HFFc6 (cell line): Measurements from ENCODE around the gene RARRES2. TPM values are rescaled to one million over a fixed set of nuclear protein-coding genes. Genes with fewer than 3 reads are reported as not detected.
A peak's percentile ranks its signal among the peaks of the same experiment; 100 is the strongest.
"Not testable (repeated sequence)": the region's sequence is repeated elsewhere in the genome, so short reads cannot be mapped to it uniquely, and the experiment has no call there.

Experiments used
- DNase-seq: peaks from one replicate; pipeline ENCODE4 v3.0.0-alpha.2; 2018
- H3K27ac Mint-ChIP-seq: 2 replicates; pipeline ENCODE4 v1.8.0; 2020; ENCODE audit warnings: mild to moderate bottlenecking, mixed read lengths
- H3K27me3 Mint-ChIP-seq: 2 replicates; pipeline ENCODE4 v1.8.0; 2021; ENCODE audit warnings: mild to moderate bottlenecking, moderate library complexity, mixed read lengths; ENCODE audit not compliant: insufficient read depth
- H3K36me3 Mint-ChIP-seq: 2 replicates; pipeline ENCODE4 v1.8.0; 2021; ENCODE audit warnings: low read depth, mixed read lengths
- H3K4me1 Mint-ChIP-seq: 2 replicates; pipeline ENCODE4 v1.8.0; 2020; ENCODE audit warnings: low read depth, mixed read lengths
- H3K4me3 Mint-ChIP-seq: 2 replicates; pipeline ENCODE4 v1.8.0; 2020; ENCODE audit warnings: mild to moderate bottlenecking, moderate library complexity, mixed read lengths
- H3K9me3 Mint-ChIP-seq: 2 replicates; pipeline ENCODE4 v1.8.0; 2020; ENCODE audit warnings: mild to moderate bottlenecking, mixed read lengths
- total RNA-seq, 6 experiments: library from RNA; stranded (reverse); fragmentation: NEBNext Ultra II Directional; extraction: Animal tissue kit (Norgen Biotek cat#: 25700); gene quantifications; 2 replicates in 1 of 6; 3 replicates in 5 of 6; pipeline ENCODE4 v1.2.3, GENCODE V29; 2021
- TF ChIP-seq, protein P1 (sequence below): fragments of 200-600 bp; sonication (generic); IDR thresholded peaks from 2 replicates; pipeline ENCODE4 v1.5.0; 2021; ENCODE audit warnings: antibody characterized with exemption, mild to moderate bottlenecking

Gene RARRES2
- total RNA-seq, 6 experiments from 2014 or later: 0.28 to 0.39 TPM; not detected in 4

DNA sequence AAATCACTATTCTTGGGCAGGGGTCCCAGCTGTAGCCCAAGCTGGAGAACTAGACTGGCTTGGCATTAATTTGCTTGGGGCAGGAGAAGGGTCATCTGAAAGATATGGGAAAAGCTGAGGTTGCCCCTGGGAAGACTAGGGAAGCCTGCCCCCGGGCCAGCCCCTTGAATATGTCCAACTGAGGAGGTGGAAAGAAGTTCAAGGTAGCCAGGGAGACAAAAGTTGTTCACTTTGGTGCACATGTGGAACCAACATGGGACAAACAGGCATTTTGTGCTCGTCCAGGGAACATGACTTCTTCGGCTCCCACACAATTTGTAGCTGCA is 19.7 kb downstream of the RARRES2 start:
- TF ChIP-seq, protein P1, sequence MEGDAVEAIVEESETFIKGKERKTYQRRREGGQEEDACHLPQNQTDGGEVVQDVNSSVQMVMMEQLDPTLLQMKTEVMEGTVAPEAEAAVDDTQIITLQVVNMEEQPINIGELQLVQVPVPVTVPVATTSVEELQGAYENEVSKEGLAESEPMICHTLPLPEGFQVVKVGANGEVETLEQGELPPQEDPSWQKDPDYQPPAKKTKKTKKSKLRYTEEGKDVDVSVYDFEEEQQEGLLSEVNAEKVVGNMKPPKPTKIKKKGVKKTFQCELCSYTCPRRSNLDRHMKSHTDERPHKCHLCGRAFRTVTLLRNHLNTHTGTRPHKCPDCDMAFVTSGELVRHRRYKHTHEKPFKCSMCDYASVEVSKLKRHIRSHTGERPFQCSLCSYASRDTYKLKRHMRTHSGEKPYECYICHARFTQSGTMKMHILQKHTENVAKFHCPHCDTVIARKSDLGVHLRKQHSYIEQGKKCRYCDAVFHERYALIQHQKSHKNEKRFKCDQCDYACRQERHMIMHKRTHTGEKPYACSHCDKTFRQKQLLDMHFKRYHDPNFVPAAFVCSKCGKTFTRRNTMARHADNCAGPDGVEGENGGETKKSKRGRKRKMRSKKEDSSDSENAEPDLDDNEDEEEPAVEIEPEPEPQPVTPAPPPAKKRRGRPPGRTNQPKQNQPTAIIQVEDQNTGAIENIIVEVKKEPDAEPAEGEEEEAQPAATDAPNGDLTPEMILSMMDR: no peak
- peaks cover 9% of the 10 kb centered on the region; the same call in 1 of the 2 replicates for H3K27me3 Mint-ChIP-seq
- H3K4me3 Mint-ChIP-seq: no peak overlapping the region
- no peak for DNase-seq
- no peak overlapping the region for H3K27ac Mint-ChIP-seq
- peaks cover 20% of the 10 kb centered on the region; the same call in 1 of the 2 replicates for H3K4me1 Mint-ChIP-seq
- H3K9me3 Mint-ChIP-seq: no peaks in the 10 kb centered on the region
- no peaks in the 10 kb centered on the region for H3K36me3 Mint-ChIP-seq

- peak; percentile 30 for DNase-seq
- no peaks in the 10 kb centered on the region for H3K36me3 Mint-ChIP-seq
- peaks cover 15% of the 10 kb centered on the region; the same call in 1 of the 2 replicates for H3K4me1 Mint-ChIP-seq
Measured at GRCh38 chr7:150317748-150318444, 23.5 kb downstream of the RARRES2 start.

DNA sequence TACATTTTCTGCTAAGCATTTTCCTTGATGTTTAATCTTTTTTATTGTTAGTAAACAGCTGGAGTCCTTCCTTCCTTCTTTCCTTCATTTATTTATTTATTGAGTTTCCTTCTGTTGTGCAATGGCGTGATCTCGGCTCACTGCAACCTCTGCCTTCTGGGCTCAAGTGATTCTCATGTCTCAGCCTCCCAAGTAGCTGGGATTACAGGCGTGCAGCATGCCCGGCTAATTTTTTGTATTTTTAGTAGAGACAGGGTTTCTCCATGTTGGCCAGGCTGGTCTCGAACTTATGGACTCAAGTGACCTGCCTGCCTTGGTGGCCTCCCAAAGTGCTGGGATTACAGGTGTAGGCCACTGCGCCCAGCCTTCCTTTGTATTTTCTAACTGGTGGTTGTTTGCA is 24.4 kb downstream of the RARRES2 start:
- not testable (repeated sequence) for H3K36me3 Mint-ChIP-seq, H3K27me3 Mint-ChIP-seq, H3K9me3 Mint-ChIP-seq, H3K27ac Mint-ChIP-seq, H3K4me3 Mint-ChIP-seq, DNase-seq
- peaks cover 15% of the 10 kb centered on the region; the same call in 1 of the 2 replicates for H3K4me1 Mint-ChIP-seq

More at GRCh38 chr7:150317748-150318444, 23.5 kb downstream of the RARRES2 start:
- Mint-ChIP-seq H3K27ac (no peak overlapping the region), H3K9me3 (no peaks in the 10 kb centered on the region), H3K4me3 (peak overlapping the region; percentile 35; the same call in 1 of the 2 replicates), H3K27me3 (peaks cover 5% of the 10 kb centered on the region; the same call in 1 of the 2 replicates)
- TF ChIP-seq, protein P1: no peak

GRCh38 chr7:150314639-150315239 is 26.7 kb downstream of the RARRES2 start:
- no peaks in the 10 kb centered on the region for H3K36me3 Mint-ChIP-seq
- TF ChIP-seq, protein P1: no peak
- H3K27ac Mint-ChIP-seq: no peak overlapping the region
- H3K27me3 Mint-ChIP-seq: peaks cover 3% of the 10 kb centered on the region; the same call in 1 of the 2 replicates
- DNase-seq: no peak
- peaks cover 9% of the 10 kb centered on the region; the same call in 1 of the 2 replicates for H3K4me1 Mint-ChIP-seq
- H3K9me3 Mint-ChIP-seq: no peaks in the 10 kb centered on the region
- H3K4me3 Mint-ChIP-seq: no peak overlapping the region

- TF ChIP-seq, protein P1: no peak
- Mint-ChIP-seq H3K9me3 (no peaks in the 10 kb centered on the region), H3K27me3 (peaks cover 3% of the 10 kb centered on the region)
Measured at GRCh38 chr7:150313870-150314269, 27.6 kb downstream of the RARRES2 start.

GRCh38 chr7:150313367-150313809 is 28.0 kb downstream of the RARRES2 start:
- Mint-ChIP-seq H3K27me3 (peaks cover 3% of the 10 kb centered on the region), H3K36me3 (no peaks in the 10 kb centered on the region), H3K4me3 (no peak overlapping the region), H3K27ac (no peak overlapping the region), H3K9me3 (no peaks in the 10 kb centered on the region), H3K4me1 (peaks cover 10% of the 10 kb centered on the region; the same call in 1 of the 2 replicates)
- TF ChIP-seq, protein P1: no peak
- DNase-seq: no peak

More at GRCh38 chr7:150313870-150314269, 27.6 kb downstream of the RARRES2 start:
- H3K4me3 Mint-ChIP-seq: no peak overlapping the region
- H3K4me1 Mint-ChIP-seq: peaks cover 9% of the 10 kb centered on the region; the same call in 1 of the 2 replicates
- no peaks in the 10 kb centered on the region for H3K36me3 Mint-ChIP-seq
- no peak for DNase-seq
- H3K27ac Mint-ChIP-seq: no peak overlapping the region

DNA sequence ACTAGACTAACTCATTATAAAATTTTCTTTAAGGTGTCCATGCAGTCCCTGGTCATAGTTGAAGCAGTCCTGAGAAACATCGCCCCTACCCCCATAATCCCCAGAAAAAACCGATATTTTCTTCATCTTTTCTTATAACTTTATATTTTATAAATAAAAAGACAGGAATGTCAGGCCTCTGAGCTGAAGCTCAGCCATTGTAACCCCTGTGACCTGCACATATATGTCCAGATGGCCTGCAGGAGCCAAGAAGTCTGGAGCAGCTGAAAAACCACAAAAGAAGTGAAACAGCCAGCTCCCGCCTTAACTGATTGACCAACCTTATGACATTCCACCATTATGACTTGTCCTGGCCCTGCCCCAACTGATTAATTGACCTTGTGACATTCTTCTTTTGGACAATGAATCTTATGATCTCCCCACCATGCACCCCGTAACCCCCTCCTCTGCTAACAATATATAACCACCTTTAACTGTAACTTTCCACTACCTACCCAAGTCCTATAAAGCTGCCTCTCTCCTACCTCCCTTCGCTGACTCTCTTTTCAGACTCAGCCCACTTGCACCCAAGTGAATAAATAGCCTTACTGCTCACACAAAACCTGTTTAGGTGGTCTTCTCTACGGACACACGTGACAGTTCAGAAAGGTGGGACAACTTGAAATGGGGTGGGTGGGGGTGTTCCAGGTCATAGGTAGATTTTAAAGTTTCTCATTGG is 28.6 kb downstream of the RARRES2 start:
- not testable (repeated sequence) for H3K27me3 Mint-ChIP-seq, H3K4me3 Mint-ChIP-seq, H3K9me3 Mint-ChIP-seq, H3K27ac Mint-ChIP-seq, H3K36me3 Mint-ChIP-seq, H3K4me1 Mint-ChIP-seq
- peak; percentile 11 for DNase-seq
